GM15510 (cell line): ENCODE measurements around the gene CDRT4.

ENCODE experiments used
- POLR2A ChIP-seq: IDR thresholded peaks from 3 replicates; pipeline ENCODE4 v1.6.1; 2011; ENCODE audit warnings: borderline replicate concordance; ENCODE audit not compliant: insufficient read length; ENCODE audit errors: extremely low read depth

The CDRT4 gene

GRCh38 chr17:15422392-15422965 lies 44.9 kb downstream of the CDRT4 start:
- TF ChIP-seq POLR2A, result no peak

GRCh38 chr17:15418781-15419180 lies 48.6 kb downstream of the CDRT4 start:
- TF ChIP-seq POLR2A, result no peak

- TF ChIP-seq POLR2A, result no peak
Measured at GRCh38 chr17:15414532-15415306, 52.7 kb downstream of the CDRT4 start.

- TF ChIP-seq POLR2A, result no peak
Measured at GRCh38 chr17:15413101-15413771, 54.2 kb downstream of the CDRT4 start.

- TF ChIP-seq POLR2A, result no peak
Measured at GRCh38 chr17:15412606-15413005, 54.8 kb downstream of the CDRT4 start.

GRCh38 chr17:15411384-15412198 lies 55.8 kb downstream of the CDRT4 start:
- no peak for TF ChIP-seq POLR2A

GRCh38 chr17:15409721-15410250 lies 57.6 kb downstream of the CDRT4 start:
- no peak for TF ChIP-seq POLR2A

GRCh38 chr17:15408803-15409202 lies 58.6 kb downstream of the CDRT4 start:
- no peak for TF ChIP-seq POLR2A

- TF ChIP-seq POLR2A, result no peak
Measured at GRCh38 chr17:15406081-15406480, 61.3 kb downstream of the CDRT4 start.

GRCh38 chr17:15405058-15405415 lies 62.4 kb downstream of the CDRT4 start:
- TF ChIP-seq POLR2A, result no peak

- TF ChIP-seq POLR2A, result no peak
Measured at GRCh38 chr17:15404106-15405057, 63.0 kb downstream of the CDRT4 start.

GRCh38 chr17:15403276-15403939 lies 64.0 kb downstream of the CDRT4 start:
- no peak for TF ChIP-seq POLR2A

- no peak for TF ChIP-seq POLR2A
Measured at GRCh38 chr17:15399443-15399842, 68.0 kb downstream of the CDRT4 start.
